ENCODE data around the gene EMX2. TPM values are rescaled to one million over a fixed set of nuclear protein-coding genes. Genes with fewer than 3 reads are reported as not detected.

Gene EMX2
- total RNA-seq, 1 donor from 2014 or later = 0.25 TPM

DNA sequence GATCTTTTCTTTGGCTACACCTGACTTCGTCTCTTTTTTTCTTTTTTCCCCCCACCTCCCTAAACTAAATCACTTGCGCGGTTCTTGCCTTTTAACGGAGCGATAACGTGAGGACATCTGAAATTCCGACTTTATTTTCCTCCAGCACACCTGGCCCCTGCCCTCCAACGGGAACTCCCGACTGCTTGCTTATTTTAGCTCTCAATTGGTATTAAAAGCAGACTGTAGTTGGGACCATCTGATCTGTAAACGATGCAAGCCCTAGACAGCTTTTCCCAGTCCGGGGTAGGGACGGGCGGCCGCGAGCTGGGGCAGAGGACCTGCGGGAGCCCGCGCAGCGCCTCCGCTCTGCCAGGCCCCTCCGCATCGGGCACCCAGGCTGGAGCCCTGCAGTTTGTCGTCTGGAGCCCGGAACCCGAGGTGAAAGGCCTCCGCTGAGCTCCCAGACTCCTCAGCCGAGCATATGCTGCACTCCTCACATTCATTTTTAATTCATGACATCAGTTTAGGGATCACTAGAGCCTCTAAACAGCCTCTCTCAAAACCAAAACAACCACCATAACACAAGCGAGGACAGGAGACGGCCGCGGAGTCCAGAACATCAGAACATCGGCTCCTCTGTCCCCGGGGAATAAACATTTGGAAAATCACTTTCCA lies 10.0 kb upstream of the EMX2 start:
- TF ChIP-seq, protein P1, sequence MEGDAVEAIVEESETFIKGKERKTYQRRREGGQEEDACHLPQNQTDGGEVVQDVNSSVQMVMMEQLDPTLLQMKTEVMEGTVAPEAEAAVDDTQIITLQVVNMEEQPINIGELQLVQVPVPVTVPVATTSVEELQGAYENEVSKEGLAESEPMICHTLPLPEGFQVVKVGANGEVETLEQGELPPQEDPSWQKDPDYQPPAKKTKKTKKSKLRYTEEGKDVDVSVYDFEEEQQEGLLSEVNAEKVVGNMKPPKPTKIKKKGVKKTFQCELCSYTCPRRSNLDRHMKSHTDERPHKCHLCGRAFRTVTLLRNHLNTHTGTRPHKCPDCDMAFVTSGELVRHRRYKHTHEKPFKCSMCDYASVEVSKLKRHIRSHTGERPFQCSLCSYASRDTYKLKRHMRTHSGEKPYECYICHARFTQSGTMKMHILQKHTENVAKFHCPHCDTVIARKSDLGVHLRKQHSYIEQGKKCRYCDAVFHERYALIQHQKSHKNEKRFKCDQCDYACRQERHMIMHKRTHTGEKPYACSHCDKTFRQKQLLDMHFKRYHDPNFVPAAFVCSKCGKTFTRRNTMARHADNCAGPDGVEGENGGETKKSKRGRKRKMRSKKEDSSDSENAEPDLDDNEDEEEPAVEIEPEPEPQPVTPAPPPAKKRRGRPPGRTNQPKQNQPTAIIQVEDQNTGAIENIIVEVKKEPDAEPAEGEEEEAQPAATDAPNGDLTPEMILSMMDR (IDR thresholded peaks at IDR 0.05; ENCODE audit: borderline replicate concordance) = no peak
- H3K36me3 ChIP-seq = no peaks in the 10 kb centered on the region
- H3K27me3 ChIP-seq (ENCODE audit: low read depth) = peaks cover 100% of the 10 kb centered on the region
- intact Hi-C loops (cut with micrococcal nuclease) = no loop called here
- H3K27ac ChIP-seq (replicated peaks) = no peak overlapping the region
- no peak for DNase-seq
- no peaks in the 10 kb centered on the region for H3K9me3 ChIP-seq (replicated peaks)
- no peak overlapping the region for H3K4me3 ChIP-seq
- H3K4me1 ChIP-seq = peaks cover 26% of the 10 kb centered on the region

DNA sequence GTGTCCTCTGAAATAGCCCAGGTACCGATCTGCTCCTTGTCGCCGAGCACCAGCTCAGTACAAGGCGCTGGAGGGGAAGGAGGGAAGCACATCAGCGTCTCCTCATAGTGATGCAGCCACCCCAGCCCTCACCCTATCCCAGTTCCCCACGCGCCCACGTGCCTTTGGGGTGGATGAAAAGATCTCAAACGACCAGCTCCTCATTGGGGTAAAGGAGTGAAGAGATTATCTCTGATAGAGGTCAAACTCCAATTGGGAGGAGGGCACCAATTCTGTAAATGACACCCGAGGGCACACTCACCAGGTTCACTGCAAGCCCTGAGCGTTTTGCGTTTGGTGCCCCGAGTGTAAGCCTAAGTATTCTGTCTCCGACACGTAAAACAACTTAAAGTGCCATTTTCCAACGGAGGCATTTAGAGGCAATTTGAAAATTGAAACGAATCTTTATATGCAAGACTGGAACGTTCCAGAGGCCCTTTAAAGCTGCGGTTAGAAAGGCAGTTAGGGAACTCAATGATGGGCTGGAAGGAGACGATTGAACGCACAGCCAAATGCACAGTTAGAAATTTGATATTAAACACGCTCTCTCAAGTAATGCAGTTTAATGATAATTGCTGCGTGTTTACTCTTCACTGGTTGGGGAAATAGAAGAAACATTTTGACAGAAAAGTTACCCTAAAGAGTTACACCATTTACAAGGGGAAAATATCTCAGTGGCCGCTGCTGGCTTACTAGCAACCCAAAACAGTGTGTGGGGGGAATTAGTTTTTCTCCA lies 8.9 kb upstream of the EMX2 start:
- intact Hi-C loops (cut with micrococcal nuclease) = no loop called here
- TF ChIP-seq, protein P1 (IDR thresholded peaks at IDR 0.05; ENCODE audit: borderline replicate concordance) = no peak
- H3K9me3 ChIP-seq (replicated peaks) = no peaks in the 10 kb centered on the region
- H3K4me1 ChIP-seq = peaks cover 32% of the 10 kb centered on the region
- DNase-seq = no peak
- H3K4me3 ChIP-seq = no peak overlapping the region
- H3K27ac ChIP-seq (replicated peaks) = no peak overlapping the region
- H3K27me3 ChIP-seq (ENCODE audit: low read depth) = peaks cover 100% of the 10 kb centered on the region
- H3K36me3 ChIP-seq = no peaks in the 10 kb centered on the region

DNA sequence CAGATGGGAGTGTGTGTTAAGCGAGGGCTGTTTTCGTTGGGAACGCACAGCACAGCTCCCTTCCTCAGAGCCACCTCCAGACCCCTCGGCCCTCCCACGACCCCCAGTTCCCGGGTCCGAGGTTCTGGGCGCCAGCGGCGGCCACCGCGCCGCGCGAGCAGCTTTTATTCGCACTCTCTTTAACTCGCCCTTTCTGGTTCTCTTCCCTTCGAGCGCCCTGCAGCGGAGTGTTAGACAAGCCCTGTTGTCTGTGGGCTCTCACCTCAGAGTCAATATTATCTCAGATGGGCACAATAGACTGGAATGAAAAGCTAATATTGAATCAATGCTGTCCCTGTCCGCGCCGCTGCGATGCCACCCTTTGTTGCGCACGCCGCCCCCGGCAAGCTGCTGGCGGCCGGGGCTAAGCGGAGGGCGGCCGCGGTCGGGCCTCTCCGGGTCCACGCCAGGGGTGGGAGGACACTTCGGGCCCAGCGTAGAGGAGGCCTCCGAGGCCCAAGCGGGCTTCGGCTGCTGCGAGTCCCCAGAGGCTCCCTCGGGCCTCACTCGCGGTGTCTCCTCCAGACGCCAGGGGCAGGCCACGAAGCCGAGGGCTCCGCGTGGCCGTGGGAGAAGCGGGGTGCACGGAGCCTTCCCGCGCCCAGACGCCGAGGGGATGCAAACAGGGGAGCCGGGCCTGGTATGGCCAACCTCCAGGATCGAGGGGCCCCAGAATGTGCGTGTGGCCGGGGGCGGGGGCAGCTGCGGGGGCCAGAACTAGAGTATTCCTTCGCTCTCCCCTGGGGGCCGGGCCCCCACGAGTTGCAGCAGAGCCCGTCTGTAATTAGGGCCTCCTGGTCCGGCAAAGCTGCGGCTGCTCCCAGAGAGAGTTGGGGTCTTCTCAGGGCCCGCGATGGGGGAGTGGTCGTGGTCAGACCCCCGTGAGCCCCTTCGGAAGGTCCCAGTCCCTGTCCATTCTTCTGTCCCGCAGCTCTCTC lies 7.9 kb upstream of the EMX2 start:
- H3K27me3 ChIP-seq (ENCODE audit: low read depth) = peaks cover 100% of the 10 kb centered on the region
- peak overlapping the region; percentile 57 for H3K4me3 ChIP-seq
- TF ChIP-seq, protein P1 (IDR thresholded peaks at IDR 0.05; ENCODE audit: borderline replicate concordance) = no peak
- intact Hi-C loops (cut with micrococcal nuclease) = no loop called here
- no peaks in the 10 kb centered on the region for H3K9me3 ChIP-seq (replicated peaks)
- no peak for DNase-seq
- H3K4me1 ChIP-seq = peaks cover 32% of the 10 kb centered on the region
- no peak overlapping the region for H3K27ac ChIP-seq (replicated peaks)
- no peaks in the 10 kb centered on the region for H3K36me3 ChIP-seq

DNA sequence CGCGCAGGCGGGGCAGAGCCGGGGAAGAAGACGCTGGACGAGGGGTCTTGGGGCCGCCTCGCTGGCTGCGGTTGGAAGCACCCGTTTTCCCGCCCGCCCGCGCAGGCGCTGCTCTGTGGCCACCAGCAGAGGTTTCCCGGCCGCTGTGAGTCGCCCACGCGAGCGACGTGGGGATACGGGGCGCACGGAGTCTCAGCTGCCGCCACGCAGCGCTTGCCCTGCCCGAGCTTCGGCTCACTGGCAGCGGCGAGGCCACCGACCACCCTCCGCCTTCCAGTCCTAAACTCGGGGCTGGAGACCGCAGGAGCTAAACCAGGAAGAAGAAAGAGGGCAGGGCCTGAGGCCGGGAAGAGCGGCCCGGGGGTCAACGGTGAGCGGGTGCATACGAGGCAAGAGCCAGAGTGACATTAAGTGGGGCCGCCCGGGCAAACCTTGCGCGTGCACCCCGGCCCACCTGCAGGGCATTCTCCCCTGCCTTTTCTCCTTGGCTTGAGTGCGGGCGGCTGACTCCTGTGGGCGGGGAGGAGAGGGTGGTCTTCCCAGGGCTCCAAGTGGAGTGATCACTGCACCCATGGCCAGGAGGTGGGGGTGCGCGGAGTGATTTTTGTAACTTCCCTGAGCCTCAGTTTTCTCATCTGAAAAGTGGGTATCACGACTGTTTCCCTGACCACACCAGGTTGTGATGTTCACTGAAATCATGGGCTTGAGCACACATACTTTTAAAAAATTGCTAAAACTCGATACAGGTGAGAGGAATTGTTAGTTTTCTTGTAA lies 7.1 kb upstream of the EMX2 start:
- Histone ChIP-seq H3K27me3 (ENCODE audit: low read depth) (peaks cover 100% of the 10 kb centered on the region), H3K9me3 (replicated peaks) (no peaks in the 10 kb centered on the region), H3K4me1 (peaks cover 32% of the 10 kb centered on the region), H3K27ac (replicated peaks) (no peak overlapping the region), H3K4me3 (peak overlapping the region; percentile 57), H3K36me3 (no peaks in the 10 kb centered on the region)
- DNase-seq = no peak
- intact Hi-C loops (cut with micrococcal nuclease) = no loop called here
- TF ChIP-seq, protein P1 (IDR thresholded peaks at IDR 0.05; ENCODE audit: borderline replicate concordance) = no peak

Data from left ventricle myocardium inferior (tissue), 1 donor.